NCI-H2196 (cell line): Measurements from ENCODE around the gene TMEM134.

Experiments
- DNase-seq: peaks from one replicate; lab custom pipeline; 2025; ENCODE audit not compliant: unreplicated experiment; lab: John Stamatoyannopoulos, UW

TMEM134 gene

GRCh38 chr11:67440229-67441097 is 28.6 kb downstream of the TMEM134 start:
- DNase-seq, result no peak

- peak; percentile 57 for DNase-seq
Measured at GRCh38 chr11:67439321-67440228, 29.5 kb downstream of the TMEM134 start.

GRCh38 chr11:67438158-67438902 is 30.7 kb downstream of the TMEM134 start:
- no peak for DNase-seq

- no peak for DNase-seq
Measured at GRCh38 chr11:67437809-67438157, 31.3 kb downstream of the TMEM134 start.

- DNase-seq, result no peak
Measured at GRCh38 chr11:67437082-67437808, 31.8 kb downstream of the TMEM134 start, which contains the start of gene PTPRCAP. PTPRCAP (minus strand) TSS chr11:67437682; CDS start chr11:67437619, 63 bp downstream.

- no peak for DNase-seq
Measured at GRCh38 chr11:67436459-67437081, 32.5 kb downstream of the TMEM134 start.

GRCh38 chr11:67435727-67436458 is 33.2 kb downstream of the TMEM134 start:
- DNase-seq, result no peak

- DNase-seq, result no peak
Measured at GRCh38 chr11:67435031-67435726, 33.9 kb downstream of the TMEM134 start.

- DNase-seq, result no peak
Measured at GRCh38 chr11:67434395-67434881, 34.6 kb downstream of the TMEM134 start.

- DNase-seq, result no peak
Measured at GRCh38 chr11:67433536-67434394, 35.3 kb downstream of the TMEM134 start.

GRCh38 chr11:67432655-67433349 is 36.2 kb downstream of the TMEM134 start:
- DNase-seq, result no peak

GRCh38 chr11:67431346-67432249 is 37.5 kb downstream of the TMEM134 start:
- no peak for DNase-seq

GRCh38 chr11:67429722-67430121 is 39.3 kb downstream of the TMEM134 start:
- no peak for DNase-seq

GRCh38 chr11:67429038-67429668 is 39.9 kb downstream of the TMEM134 start:
- no peak for DNase-seq
